HG02678 (cell line): ENCODE data around the gene ERCC6.

ENCODE experiments used
- ATAC-seq: cut with Tn5 transposase; IDR thresholded peaks from one replicate; pipeline ENCODE4 v1.9.1; 2021; ENCODE audit warnings: mild to moderate bottlenecking, moderate library complexity; ENCODE audit not compliant: unreplicated experiment

ERCC6 gene

GRCh38 chr10:49549640-49550346 is 10.9 kb upstream of the ERCC6 start:
- ATAC-seq, result no peak

- ATAC-seq, result no peak
These were observed 4.7 kb upstream of the ERCC6 start for GRCh38 chr10:49543604-49544003.

- no peak for ATAC-seq
These were observed 3.4 kb upstream of the ERCC6 start for GRCh38 chr10:49542353-49542752.

- no peak for ATAC-seq
These were observed 2.8 kb upstream of the ERCC6 start for GRCh38 chr10:49541762-49542161.

GRCh38 chr10:49540056-49540797 is 1.3 kb upstream of the ERCC6 start:
- no peak for ATAC-seq

- peak; percentile 9 for ATAC-seq
These were observed 482 bp upstream of the ERCC6 start for GRCh38 chr10:49539320-49539885.

GRCh38 chr10:49534670-49535381 is 4.1 kb downstream of the ERCC6 start:
- ATAC-seq, result peak; percentile 49

GRCh38 chr10:49532461-49532860 is 6.5 kb downstream of the ERCC6 start:
- no peak for ATAC-seq

GRCh38 chr10:49528977-49529506 is 9.9 kb downstream of the ERCC6 start:
- ATAC-seq, result no peak

GRCh38 chr10:49527850-49528249 is 11.1 kb downstream of the ERCC6 start:
- no peak for ATAC-seq

GRCh38 chr10:49527061-49527460 is 11.9 kb downstream of the ERCC6 start:
- no peak for ATAC-seq

- ATAC-seq, result no peak
These were observed 12.3 kb downstream of the ERCC6 start for GRCh38 chr10:49526619-49527018.

- no peak for ATAC-seq
These were observed 14.4 kb downstream of the ERCC6 start for GRCh38 chr10:49524496-49524895.

- ATAC-seq, result no peak
These were observed 15.6 kb downstream of the ERCC6 start for GRCh38 chr10:49523301-49523700.

- ATAC-seq, result no peak
These were observed 17.9 kb downstream of the ERCC6 start for GRCh38 chr10:49521062-49521461.

GRCh38 chr10:49520122-49520775 is 18.7 kb downstream of the ERCC6 start:
- no peak for ATAC-seq

- no peak for ATAC-seq
These were observed 19.2 kb downstream of the ERCC6 start for GRCh38 chr10:49519717-49520116.

GRCh38 chr10:49518982-49519578 is 19.8 kb downstream of the ERCC6 start:
- ATAC-seq, result peak; percentile 58

- ATAC-seq, result no peak
These were observed 20.4 kb downstream of the ERCC6 start for GRCh38 chr10:49518566-49518965.

- no peak for ATAC-seq
These were observed 22.5 kb downstream of the ERCC6 start for GRCh38 chr10:49516216-49516970.
